ENCODE measurements around the gene SLC8A3. TPM values are rescaled to one million over a fixed set of nuclear protein-coding genes. Genes with fewer than 3 reads are reported as not detected.
A peak's percentile ranks its signal among the peaks of the same experiment; 100 is the strongest.

Gene SLC8A3
- total and polyA plus RNA-seq, 2 of the 13 experiments (the other 11 are each of a cell fraction or from before 2014, with no cell fraction given), result 0.01 to 0.02 TPM

DNA sequence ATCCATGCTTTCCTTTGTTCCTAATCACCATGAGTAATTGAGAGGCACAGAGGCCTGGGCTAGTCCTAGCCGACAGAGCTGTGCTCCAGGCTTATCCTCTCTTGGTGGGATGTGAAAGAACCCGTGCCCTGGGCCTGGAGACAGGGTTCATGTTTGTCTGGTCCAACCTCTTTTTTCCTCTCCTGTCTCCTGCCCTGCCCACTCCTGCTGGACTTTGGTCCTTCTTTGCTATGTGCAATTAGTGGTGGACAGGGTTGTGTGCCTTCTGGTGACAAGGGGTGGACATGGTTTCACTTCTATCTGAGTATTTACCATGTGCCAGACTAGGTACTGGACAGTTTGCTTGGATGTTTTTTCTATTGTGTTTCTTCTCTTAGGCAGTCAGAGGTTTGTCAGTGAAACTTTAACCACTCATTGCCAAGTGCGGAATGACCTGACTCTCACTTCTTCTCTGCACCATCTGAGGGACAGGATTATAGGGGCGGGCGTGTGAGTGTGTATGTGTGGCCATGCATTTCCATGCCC lies 183.4 kb downstream of the SLC8A3 start (continued):
- TF ChIP-seq, protein P1, sequence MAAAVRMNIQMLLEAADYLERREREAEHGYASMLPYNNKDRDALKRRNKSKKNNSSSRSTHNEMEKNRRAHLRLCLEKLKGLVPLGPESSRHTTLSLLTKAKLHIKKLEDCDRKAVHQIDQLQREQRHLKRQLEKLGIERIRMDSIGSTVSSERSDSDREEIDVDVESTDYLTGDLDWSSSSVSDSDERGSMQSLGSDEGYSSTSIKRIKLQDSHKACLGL (CRISPR knock-in tag; IDR thresholded peaks at IDR 0.05), result no peak
- TF ChIP-seq ASH2L (IDR thresholded peaks at IDR 0.05; ENCODE audit: insufficient read length, low read depth, low read length) (no peak), YY1 (IDR thresholded peaks at IDR 0.05; ENCODE audit: insufficient read depth, insufficient replicate concordance, low read depth, low read length) (peak; percentile 26), ZNF788 (CRISPR knock-in tag; IDR thresholded peaks at IDR 0.05; ENCODE audit: borderline replicate concordance) (peak; percentile 81; the same call in 1 of the 2 replicates), KAT7 (CRISPR knock-in tag; IDR thresholded peaks at IDR 0.05; ENCODE audit: borderline replicate concordance) (no peak), ZNF746 (CRISPR knock-in tag; IDR thresholded peaks at IDR 0.05) (peak; percentile 75), ZEB1 (IDR thresholded peaks at IDR 0.05; ENCODE audit: insufficient replicate concordance, low read depth) (peak; percentile 37), KLF16 (CRISPR knock-in tag; IDR thresholded peaks at IDR 0.05) (no peak), MAZ (IDR thresholded peaks at IDR 0.05; ENCODE audit: borderline replicate concordance, low read depth, low read length) (no peak), MAZ (CRISPR knock-in tag; IDR thresholded peaks at IDR 0.05; ENCODE audit: low read depth) (peak; percentile 70; the same call in 1 of the 2 replicates), PCBP2 (optimal IDR thresholded peaks at IDR 0.05; ENCODE audit: low read depth, low read length, poor library complexity, severe bottlenecking) (no peak), ZNF547 (CRISPR knock-in tag; IDR thresholded peaks at IDR 0.05) (no peak), REPIN1 (CRISPR knock-in tag; IDR thresholded peaks at IDR 0.05; ENCODE audit: borderline replicate concordance, low read depth) (peak; percentile 82), ZNF263 (CRISPR knock-in tag; IDR thresholded peaks at IDR 0.05) (peak; percentile 97), ZFP1 (CRISPR knock-in tag; IDR thresholded peaks at IDR 0.05) (peak; percentile 80; the same call in 1 of the 2 replicates)
- TF ChIP-seq, protein P2, sequence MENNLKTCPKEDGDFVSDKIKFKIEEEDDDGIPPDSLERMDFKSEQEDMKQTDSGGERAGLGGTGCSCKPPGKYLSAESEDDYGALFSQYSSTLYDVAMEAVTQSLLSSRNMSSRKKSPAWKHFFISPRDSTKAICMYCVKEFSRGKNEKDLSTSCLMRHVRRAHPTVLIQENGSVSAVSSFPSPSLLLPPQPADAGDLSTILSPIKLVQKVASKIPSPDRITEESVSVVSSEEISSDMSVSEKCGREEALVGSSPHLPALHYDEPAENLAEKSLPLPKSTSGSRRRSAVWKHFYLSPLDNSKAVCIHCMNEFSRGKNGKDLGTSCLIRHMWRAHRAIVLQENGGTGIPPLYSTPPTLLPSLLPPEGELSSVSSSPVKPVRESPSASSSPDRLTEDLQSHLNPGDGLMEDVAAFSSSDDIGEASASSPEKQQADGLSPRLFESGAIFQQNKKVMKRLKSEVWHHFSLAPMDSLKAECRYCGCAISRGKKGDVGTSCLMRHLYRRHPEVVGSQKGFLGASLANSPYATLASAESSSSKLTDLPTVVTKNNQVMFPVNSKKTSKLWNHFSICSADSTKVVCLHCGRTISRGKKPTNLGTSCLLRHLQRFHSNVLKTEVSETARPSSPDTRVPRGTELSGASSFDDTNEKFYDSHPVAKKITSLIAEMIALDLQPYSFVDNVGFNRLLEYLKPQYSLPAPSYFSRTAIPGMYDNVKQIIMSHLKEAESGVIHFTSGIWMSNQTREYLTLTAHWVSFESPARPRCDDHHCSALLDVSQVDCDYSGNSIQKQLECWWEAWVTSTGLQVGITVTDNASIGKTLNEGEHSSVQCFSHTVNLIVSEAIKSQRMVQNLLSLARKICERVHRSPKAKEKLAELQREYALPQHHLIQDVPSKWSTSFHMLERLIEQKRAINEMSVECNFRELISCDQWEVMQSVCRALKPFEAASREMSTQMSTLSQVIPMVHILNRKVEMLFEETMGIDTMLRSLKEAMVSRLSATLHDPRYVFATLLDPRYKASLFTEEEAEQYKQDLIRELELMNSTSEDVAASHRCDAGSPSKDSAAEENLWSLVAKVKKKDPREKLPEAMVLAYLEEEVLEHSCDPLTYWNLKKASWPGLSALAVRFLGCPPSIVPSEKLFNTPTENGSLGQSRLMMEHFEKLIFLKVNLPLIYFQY (CRISPR knock-in tag; IDR thresholded peaks at IDR 0.05; ENCODE audit: borderline replicate concordance), result peak; percentile 78; the same call in 1 of the 2 replicates
- TF ChIP-seq, protein P3, sequence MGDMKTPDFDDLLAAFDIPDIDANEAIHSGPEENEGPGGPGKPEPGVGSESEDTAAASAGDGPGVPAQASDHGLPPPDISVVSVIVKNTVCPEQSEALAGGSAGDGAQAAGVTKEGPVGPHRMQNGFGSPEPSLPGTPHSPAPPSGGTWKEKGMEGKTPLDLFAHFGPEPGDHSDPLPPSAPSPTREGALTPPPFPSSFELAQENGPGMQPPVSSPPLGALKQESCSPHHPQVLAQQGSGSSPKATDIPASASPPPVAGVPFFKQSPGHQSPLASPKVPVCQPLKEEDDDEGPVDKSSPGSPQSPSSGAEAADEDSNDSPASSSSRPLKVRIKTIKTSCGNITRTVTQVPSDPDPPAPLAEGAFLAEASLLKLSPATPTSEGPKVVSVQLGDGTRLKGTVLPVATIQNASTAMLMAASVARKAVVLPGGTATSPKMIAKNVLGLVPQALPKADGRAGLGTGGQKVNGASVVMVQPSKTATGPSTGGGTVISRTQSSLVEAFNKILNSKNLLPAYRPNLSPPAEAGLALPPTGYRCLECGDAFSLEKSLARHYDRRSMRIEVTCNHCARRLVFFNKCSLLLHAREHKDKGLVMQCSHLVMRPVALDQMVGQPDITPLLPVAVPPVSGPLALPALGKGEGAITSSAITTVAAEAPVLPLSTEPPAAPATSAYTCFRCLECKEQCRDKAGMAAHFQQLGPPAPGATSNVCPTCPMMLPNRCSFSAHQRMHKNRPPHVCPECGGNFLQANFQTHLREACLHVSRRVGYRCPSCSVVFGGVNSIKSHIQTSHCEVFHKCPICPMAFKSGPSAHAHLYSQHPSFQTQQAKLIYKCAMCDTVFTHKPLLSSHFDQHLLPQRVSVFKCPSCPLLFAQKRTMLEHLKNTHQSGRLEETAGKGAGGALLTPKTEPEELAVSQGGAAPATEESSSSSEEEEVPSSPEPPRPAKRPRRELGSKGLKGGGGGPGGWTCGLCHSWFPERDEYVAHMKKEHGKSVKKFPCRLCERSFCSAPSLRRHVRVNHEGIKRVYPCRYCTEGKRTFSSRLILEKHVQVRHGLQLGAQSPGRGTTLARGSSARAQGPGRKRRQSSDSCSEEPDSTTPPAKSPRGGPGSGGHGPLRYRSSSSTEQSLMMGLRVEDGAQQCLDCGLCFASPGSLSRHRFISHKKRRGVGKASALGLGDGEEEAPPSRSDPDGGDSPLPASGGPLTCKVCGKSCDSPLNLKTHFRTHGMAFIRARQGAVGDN (CRISPR knock-in tag; IDR thresholded peaks at IDR 0.05), result peak; percentile 45; the same call in 1 of the 2 replicates
- TF ChIP-seq, protein P4, sequence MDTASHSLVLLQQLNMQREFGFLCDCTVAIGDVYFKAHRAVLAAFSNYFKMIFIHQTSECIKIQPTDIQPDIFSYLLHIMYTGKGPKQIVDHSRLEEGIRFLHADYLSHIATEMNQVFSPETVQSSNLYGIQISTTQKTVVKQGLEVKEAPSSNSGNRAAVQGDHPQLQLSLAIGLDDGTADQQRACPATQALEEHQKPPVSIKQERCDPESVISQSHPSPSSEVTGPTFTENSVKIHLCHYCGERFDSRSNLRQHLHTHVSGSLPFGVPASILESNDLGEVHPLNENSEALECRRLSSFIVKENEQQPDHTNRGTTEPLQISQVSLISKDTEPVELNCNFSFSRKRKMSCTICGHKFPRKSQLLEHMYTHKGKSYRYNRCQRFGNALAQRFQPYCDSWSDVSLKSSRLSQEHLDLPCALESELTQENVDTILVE (CRISPR knock-in tag; IDR thresholded peaks at IDR 0.05), result 0 out of 2 replicates have a peak, but pooled peaks have one; percentile 31
- TF ChIP-seq, protein P5, sequence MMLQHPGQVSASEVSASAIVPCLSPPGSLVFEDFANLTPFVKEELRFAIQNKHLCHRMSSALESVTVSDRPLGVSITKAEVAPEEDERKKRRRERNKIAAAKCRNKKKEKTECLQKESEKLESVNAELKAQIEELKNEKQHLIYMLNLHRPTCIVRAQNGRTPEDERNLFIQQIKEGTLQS (CRISPR knock-in tag; IDR thresholded peaks at IDR 0.05), result no peak
